Thyroid gland (tissue), 4 donors: ENCODE results near the gene DENND1B.

Experiments
- CTCF ChIP-seq, 6 experiments: fragments of 200-600 bp in 3 of 6; fragments of 450-650 bp in 3 of 6; sonication (generic) in 3 of 6; IDR thresholded peaks; one replicate each; pipeline ENCODE4 v1.5.1; 2016 to 2019; ENCODE audit warnings: antibody characterized with exemption in 6 of 6, mild to moderate bottlenecking in 2 of 6, inconsistent platforms in 1 of 6, moderate library complexity in 1 of 6
- POLR2A ChIP-seq, 2 donors: fragments of 450-650 bp; IDR thresholded peaks; one replicate each; pipeline ENCODE4 v1.6.1; 2017; ENCODE audit warnings: antibody characterized with exemption in 2 of 2, mild to moderate bottlenecking in 2 of 2, moderate library complexity in 1 of 2

- no peak for TF ChIP-seq CTCF (IDR thresholded peaks at IDR 0.05)
- no peak for TF ChIP-seq POLR2A (IDR thresholded peaks at IDR 0.05)
Observed at GRCh38 chr1:197768014-197768805, 7.1 kb downstream of the DENND1B start.
